ENCODE measurements around the gene CTIF.

The CTIF gene

GRCh38 chr18:48612511-48612910 is 73.7 kb downstream of the CTIF start:
- no peak for FAIRE-seq
- TF ChIP-seq POU2F2 (IDR thresholded peaks at IDR 0.05; ENCODE audit: low read depth, low read length) (no peak), POLR2AphosphoS5 (IDR thresholded peaks at IDR 0.05; ENCODE audit: low read depth, low read length) (no peak), PAX5 (IDR thresholded peaks at IDR 0.05; ENCODE audit: insufficient read depth, low read length, severe bottlenecking) (no peak)
- DNase-seq (ENCODE audit: insufficient read length, low spot score) = no peak

GRCh38 chr18:48612917-48613316 is 74.1 kb downstream of the CTIF start:
- TF ChIP-seq POU2F2 (IDR thresholded peaks at IDR 0.05; ENCODE audit: low read depth, low read length) (no peak), POLR2AphosphoS5 (IDR thresholded peaks at IDR 0.05; ENCODE audit: low read depth, low read length) (no peak), SPI1 (IDR thresholded peaks at IDR 0.05; ENCODE audit: low read depth, low read length) (no peak), TAF1 (IDR thresholded peaks at IDR 0.05; ENCODE audit: low read depth, low read length) (no peak), PAX5 (IDR thresholded peaks at IDR 0.05; ENCODE audit: insufficient read depth, low read length, severe bottlenecking) (no peak), POLR2A (IDR thresholded peaks at IDR 0.05; ENCODE audit: low read depth, low read length) (no peak)
- FAIRE-seq = no peak
- no peak for DNase-seq (ENCODE audit: insufficient read length, low spot score)

GRCh38 chr18:48613589-48614404 is 75.0 kb downstream of the CTIF start:
- no peak for DNase-seq (ENCODE audit: insufficient read length, low spot score)
- no peak for TF ChIP-seq SPI1 (IDR thresholded peaks at IDR 0.05; ENCODE audit: low read depth, low read length)
- no peak for TF ChIP-seq POLR2A (IDR thresholded peaks at IDR 0.05; ENCODE audit: low read depth, low read length)
- TF ChIP-seq POLR2AphosphoS5 (IDR thresholded peaks at IDR 0.05; ENCODE audit: low read depth, low read length) = no peak
- TF ChIP-seq PAX5 (IDR thresholded peaks at IDR 0.05; ENCODE audit: insufficient read depth, low read length, severe bottlenecking) = no peak
- TF ChIP-seq TAF1 (IDR thresholded peaks at IDR 0.05; ENCODE audit: low read depth, low read length) = no peak
- TF ChIP-seq POU2F2 (IDR thresholded peaks at IDR 0.05; ENCODE audit: low read depth, low read length) = no peak
- FAIRE-seq = no peak

GRCh38 chr18:48615566-48616401 is 77.0 kb downstream of the CTIF start:
- FAIRE-seq (no peak), DNase-seq (ENCODE audit: insufficient read length, low spot score) (no peak)
- TF ChIP-seq POLR2AphosphoS5 (IDR thresholded peaks at IDR 0.05; ENCODE audit: low read depth, low read length) = no peak
- TF ChIP-seq SPI1 (IDR thresholded peaks at IDR 0.05; ENCODE audit: low read depth, low read length) = no peak
- no peak for TF ChIP-seq TAF1 (IDR thresholded peaks at IDR 0.05; ENCODE audit: low read depth, low read length)
- TF ChIP-seq POU2F2 (IDR thresholded peaks at IDR 0.05; ENCODE audit: low read depth, low read length) = no peak
- no peak for TF ChIP-seq PAX5 (IDR thresholded peaks at IDR 0.05; ENCODE audit: insufficient read depth, low read length, severe bottlenecking)
- TF ChIP-seq POLR2A (IDR thresholded peaks at IDR 0.05; ENCODE audit: low read depth, low read length) = no peak

GRCh38 chr18:48616484-48617255 is 77.8 kb downstream of the CTIF start:
- no peak for TF ChIP-seq PAX5 (IDR thresholded peaks at IDR 0.05; ENCODE audit: insufficient read depth, low read length, severe bottlenecking)
- TF ChIP-seq POLR2A (IDR thresholded peaks at IDR 0.05; ENCODE audit: low read depth, low read length) = no peak
- no peak for TF ChIP-seq SPI1 (IDR thresholded peaks at IDR 0.05; ENCODE audit: low read depth, low read length)
- TF ChIP-seq POU2F2 (IDR thresholded peaks at IDR 0.05; ENCODE audit: low read depth, low read length) = no peak
- TF ChIP-seq POLR2AphosphoS5 (IDR thresholded peaks at IDR 0.05; ENCODE audit: low read depth, low read length) = no peak
- no peak for TF ChIP-seq TAF1 (IDR thresholded peaks at IDR 0.05; ENCODE audit: low read depth, low read length)
- no peak for FAIRE-seq
- no peak for DNase-seq (ENCODE audit: insufficient read length, low spot score)

GRCh38 chr18:48617844-48618497 is 79.1 kb downstream of the CTIF start:
- FAIRE-seq (no peak), DNase-seq (ENCODE audit: insufficient read length, low spot score) (no peak)
- TF ChIP-seq SPI1 (IDR thresholded peaks at IDR 0.05; ENCODE audit: low read depth, low read length) (no peak), POU2F2 (IDR thresholded peaks at IDR 0.05; ENCODE audit: low read depth, low read length) (no peak), POLR2A (IDR thresholded peaks at IDR 0.05; ENCODE audit: low read depth, low read length) (no peak), PAX5 (IDR thresholded peaks at IDR 0.05; ENCODE audit: insufficient read depth, low read length, severe bottlenecking) (no peak), POLR2AphosphoS5 (IDR thresholded peaks at IDR 0.05; ENCODE audit: low read depth, low read length) (no peak), TAF1 (IDR thresholded peaks at IDR 0.05; ENCODE audit: low read depth, low read length) (no peak)

GRCh38 chr18:48619016-48619415 is 80.2 kb downstream of the CTIF start:
- FAIRE-seq (no peak), DNase-seq (ENCODE audit: insufficient read length, low spot score) (no peak)
- TF ChIP-seq SPI1 (IDR thresholded peaks at IDR 0.05; ENCODE audit: low read depth, low read length) (no peak), PAX5 (IDR thresholded peaks at IDR 0.05; ENCODE audit: insufficient read depth, low read length, severe bottlenecking) (no peak), POU2F2 (IDR thresholded peaks at IDR 0.05; ENCODE audit: low read depth, low read length) (no peak), POLR2A (IDR thresholded peaks at IDR 0.05; ENCODE audit: low read depth, low read length) (no peak), POLR2AphosphoS5 (IDR thresholded peaks at IDR 0.05; ENCODE audit: low read depth, low read length) (no peak), TAF1 (IDR thresholded peaks at IDR 0.05; ENCODE audit: low read depth, low read length) (no peak)

- TF ChIP-seq POLR2A (IDR thresholded peaks at IDR 0.05; ENCODE audit: low read depth, low read length) (no peak), POU2F2 (IDR thresholded peaks at IDR 0.05; ENCODE audit: low read depth, low read length) (no peak), PAX5 (IDR thresholded peaks at IDR 0.05; ENCODE audit: insufficient read depth, low read length, severe bottlenecking) (no peak), TAF1 (IDR thresholded peaks at IDR 0.05; ENCODE audit: low read depth, low read length) (no peak)
- FAIRE-seq (no peak), DNase-seq (ENCODE audit: insufficient read length, low spot score) (no peak)
These were observed 80.7 kb downstream of the CTIF start for GRCh38 chr18:48619501-48619900.

Measured in GM12891 (cell line).